ENCODE data around the gene VWA3B. TPM values are rescaled to one million over a fixed set of nuclear protein-coding genes. Genes with fewer than 3 reads are reported as not detected.

The VWA3B gene
- total RNA-seq, 2 experiments from 2014 or later: not detected

DNA sequence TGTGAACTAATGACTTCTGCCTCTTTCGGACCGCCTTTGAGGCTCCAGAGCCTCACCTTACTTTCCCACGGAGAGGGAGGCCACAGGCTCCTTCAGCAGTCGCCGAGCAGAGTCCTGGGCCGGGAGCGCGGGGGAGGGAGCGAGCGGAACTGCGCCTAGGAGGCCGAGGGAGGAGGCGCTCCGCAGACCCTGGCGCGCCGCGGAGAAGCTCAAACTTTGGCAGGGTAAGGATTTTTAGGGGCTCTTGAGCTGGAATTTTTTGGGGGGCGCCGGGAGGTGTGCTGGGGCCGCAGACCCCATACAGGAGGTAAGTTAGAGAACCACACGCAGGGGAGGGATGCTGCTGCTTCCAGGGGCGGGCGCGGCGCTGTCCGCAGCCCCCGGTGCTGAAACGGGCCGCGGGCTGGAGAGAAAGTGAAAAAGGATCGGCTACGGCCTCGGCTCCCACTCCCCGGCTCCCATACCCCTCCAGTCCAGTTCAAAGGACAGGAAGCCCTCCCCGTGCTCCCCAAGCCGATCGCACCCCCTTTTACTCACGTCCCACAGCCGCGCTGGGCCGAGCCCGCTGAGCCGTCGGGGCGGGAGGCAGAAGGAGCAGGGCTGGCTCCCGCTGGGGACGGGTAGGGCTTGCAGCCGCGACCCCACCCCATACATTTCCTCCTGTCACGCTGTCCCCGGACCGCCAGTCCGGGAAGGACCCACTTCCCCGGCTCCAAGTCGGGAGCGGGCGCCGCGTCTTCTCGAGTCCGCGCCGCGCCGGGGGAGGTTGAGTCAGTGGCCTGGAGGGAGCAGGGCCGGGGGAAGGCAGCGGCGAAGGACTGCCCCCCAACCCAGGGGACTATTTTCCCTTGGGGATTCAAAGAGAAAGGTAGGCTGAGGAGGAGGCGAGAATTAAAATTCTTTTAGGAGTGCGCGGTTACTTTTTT lies 259.6 kb downstream of the VWA3B start, which contains the start of gene CNGA3:
CNGA3 (plus strand) TSS at position 146 of the 926 bp plus-strand sequence. CDS start 23,520 bp downstream, outside the sequence.
- no peak within 1 kb of the TSS for H3K27ac Mint-ChIP-seq
- CTCF ChIA-PET: no interaction called here
- H3K27me3 Mint-ChIP-seq (ENCODE audit: low read depth): peaks cover 66% of the 10 kb centered on the region
- POLR2A ChIA-PET: no interaction called here
- no peak within 1 kb of the TSS for H3K4me3 Mint-ChIP-seq
- ATAC-seq (peak; percentile 61), DNase-seq (peak; percentile 47)
- H3K36me3 Mint-ChIP-seq (ENCODE audit: low read depth): peaks cover 6% of the 10 kb centered on the region
- peaks cover 16% of the 10 kb centered on the region for H3K4me1 Mint-ChIP-seq (ENCODE audit: low read depth)
- peaks cover 3% of the 10 kb centered on the region for H3K9me3 Mint-ChIP-seq (ENCODE audit: insufficient read depth)

DNA sequence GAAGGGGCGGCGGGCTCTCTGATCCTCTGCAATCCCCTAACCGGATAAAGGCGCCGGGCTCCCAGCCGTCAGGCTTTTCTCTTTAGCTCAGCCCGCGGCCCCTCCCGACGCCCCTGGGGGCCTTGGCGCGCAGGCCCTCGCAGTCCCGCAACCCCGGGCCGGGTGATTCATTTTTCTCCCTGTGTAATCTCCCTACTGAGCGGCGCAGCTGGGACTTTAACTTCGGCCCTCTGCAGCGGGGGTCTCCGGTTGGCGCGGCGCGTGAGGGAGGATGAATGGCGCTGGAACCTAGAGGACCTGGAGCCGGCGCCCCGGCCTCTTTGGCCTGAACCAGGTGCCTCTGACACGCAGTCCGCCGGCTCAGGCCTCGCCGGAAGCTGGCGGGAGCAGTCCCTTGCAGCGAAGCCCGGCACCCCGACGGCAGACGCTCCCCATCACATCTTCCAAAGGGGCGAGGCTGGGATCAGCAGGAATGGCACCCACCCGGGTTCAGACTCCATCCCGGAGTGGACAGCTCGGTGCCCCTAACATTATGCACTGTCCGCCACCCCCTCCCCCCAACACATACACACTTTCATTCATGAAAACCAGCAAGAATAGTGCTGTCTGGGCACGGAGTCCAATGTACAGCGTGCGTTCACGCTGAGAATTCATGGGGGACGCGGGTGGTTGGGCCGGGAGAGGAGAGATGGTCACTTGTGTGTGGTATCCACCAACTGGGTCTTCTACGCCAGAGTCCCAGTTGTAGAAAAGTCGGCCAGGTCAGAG lies 260.5 kb downstream of the VWA3B start:
- Mint-ChIP-seq H3K4me3 (no peak overlapping the region), H3K36me3 (ENCODE audit: low read depth) (peaks cover 6% of the 10 kb centered on the region), H3K27me3 (ENCODE audit: low read depth) (peaks cover 73% of the 10 kb centered on the region), H3K9me3 (ENCODE audit: insufficient read depth) (peaks cover 3% of the 10 kb centered on the region), H3K27ac (no peak overlapping the region), H3K4me1 (ENCODE audit: low read depth) (peaks cover 16% of the 10 kb centered on the region)
- ATAC-seq: no peak
- ChIA-PET POLR2A (no interaction called here), CTCF (no interaction called here)
- DNase-seq: no peak

DNA sequence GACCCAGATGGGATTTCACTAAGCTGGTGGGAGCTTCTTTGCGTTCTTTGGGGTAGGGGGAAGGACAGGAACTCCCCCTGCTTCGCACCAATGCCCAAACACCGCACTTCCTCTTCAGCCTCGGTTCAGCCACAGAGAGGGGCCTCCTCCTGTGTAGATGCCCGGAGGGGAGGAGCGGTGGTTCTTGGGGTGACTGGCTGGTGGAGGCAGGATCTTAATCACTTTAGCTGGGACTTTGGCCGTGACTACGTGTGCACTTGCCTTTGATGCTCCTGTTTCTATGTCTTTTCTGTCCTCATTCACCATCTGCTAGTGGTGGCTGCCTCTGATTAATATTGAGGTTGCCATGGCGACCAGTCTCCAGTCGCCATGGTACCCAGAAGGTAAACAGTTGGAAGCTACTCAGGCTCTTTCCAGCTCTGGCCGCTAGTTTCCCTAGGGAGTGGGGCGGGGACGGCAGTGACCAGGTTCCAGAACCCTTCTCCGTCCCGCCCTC lies 261.1 kb downstream of the VWA3B start:
- no peak overlapping the region for H3K27ac Mint-ChIP-seq
- H3K4me1 Mint-ChIP-seq (ENCODE audit: low read depth): peaks cover 16% of the 10 kb centered on the region
- DNase-seq (no peak), ATAC-seq (no peak)
- peaks cover 6% of the 10 kb centered on the region for H3K36me3 Mint-ChIP-seq (ENCODE audit: low read depth)
- peaks cover 3% of the 10 kb centered on the region for H3K9me3 Mint-ChIP-seq (ENCODE audit: insufficient read depth)
- CTCF ChIA-PET: no interaction called here
- POLR2A ChIA-PET: no interaction called here
- peak overlapping the region; percentile 11 for H3K4me3 Mint-ChIP-seq
- peaks cover 73% of the 10 kb centered on the region for H3K27me3 Mint-ChIP-seq (ENCODE audit: low read depth)

DNA sequence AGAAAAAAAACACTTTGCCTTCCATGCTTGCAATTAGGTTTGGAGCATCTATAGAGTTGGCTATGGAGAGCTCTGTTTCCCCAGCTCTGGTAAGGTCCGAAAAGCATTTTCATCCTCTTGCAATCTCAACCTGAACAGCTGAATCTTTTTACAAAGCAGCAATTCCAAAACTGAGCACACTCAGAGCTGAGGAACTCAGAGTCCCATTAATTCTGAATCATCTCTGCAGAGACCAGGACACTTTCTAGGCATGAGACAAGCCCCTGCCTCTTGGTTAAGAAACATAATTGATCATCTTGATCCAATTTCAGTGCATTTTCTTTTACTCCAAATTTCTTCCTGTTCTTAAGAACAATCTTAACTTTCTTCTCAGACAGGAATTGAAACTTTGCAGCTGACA lies 263.4 kb downstream of the VWA3B start:
- ChIA-PET CTCF (no interaction called here), POLR2A (no interaction called here)
- Mint-ChIP-seq H3K27ac (no peak overlapping the region), H3K4me3 (no peak overlapping the region), H3K4me1 (ENCODE audit: low read depth) (peaks cover 16% of the 10 kb centered on the region), H3K36me3 (ENCODE audit: low read depth) (peaks cover 6% of the 10 kb centered on the region), H3K27me3 (ENCODE audit: low read depth) (peaks cover 58% of the 10 kb centered on the region), H3K9me3 (ENCODE audit: insufficient read depth) (peaks cover 3% of the 10 kb centered on the region)
- ATAC-seq (no peak), DNase-seq (no peak)

DNA sequence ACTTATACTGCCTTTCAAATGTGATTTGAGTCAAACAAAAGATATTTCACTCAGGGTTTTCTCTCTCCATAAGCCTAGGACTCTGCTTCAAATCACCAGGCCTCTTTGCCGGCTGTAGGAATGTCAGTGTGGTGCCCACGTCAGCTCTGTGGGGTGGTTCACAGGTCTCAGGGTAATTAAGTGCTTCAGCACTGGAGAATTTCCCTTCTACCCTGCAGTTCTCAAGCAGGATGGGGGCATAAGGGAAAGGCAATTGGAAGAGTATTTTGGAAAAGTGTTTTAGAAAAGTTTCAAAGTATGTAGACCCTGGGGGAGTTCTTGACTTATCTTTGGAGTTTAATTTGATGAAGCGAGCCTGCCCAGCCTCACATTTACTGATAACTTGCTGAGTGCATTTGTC lies 268.9 kb downstream of the VWA3B start:
- POLR2A ChIA-PET: no interaction called here
- H3K36me3 Mint-ChIP-seq (ENCODE audit: low read depth): no peaks in the 10 kb centered on the region
- H3K9me3 Mint-ChIP-seq (ENCODE audit: insufficient read depth): no peaks in the 10 kb centered on the region
- no peak overlapping the region for H3K27ac Mint-ChIP-seq
- DNase-seq (no peak), ATAC-seq (no peak)
- H3K4me1 Mint-ChIP-seq (ENCODE audit: low read depth): no peaks in the 10 kb centered on the region
- peaks cover 28% of the 10 kb centered on the region for H3K27me3 Mint-ChIP-seq (ENCODE audit: low read depth)
- CTCF ChIA-PET: no interaction called here
- H3K4me3 Mint-ChIP-seq: no peak overlapping the region

DNA sequence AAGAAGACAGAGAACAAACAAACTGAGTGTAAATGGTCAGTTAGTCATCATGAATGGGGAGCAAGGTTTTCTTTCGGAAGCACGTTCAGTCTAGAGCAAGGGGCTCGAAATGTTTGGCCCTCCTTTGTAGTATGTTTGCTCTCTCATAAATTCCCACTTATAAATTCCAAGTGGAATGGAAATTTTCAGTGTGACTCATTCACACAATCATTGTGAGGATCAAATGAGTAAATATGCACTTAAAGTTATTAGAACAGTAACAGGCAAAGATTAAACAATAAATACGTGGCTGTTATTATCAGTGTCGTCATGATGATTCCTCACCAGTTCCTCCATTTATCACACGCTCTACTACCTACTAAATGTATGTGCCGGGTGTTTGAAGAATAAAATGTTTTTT lies 269.8 kb downstream of the VWA3B start:
- Mint-ChIP-seq H3K4me1 (ENCODE audit: low read depth) (no peaks in the 10 kb centered on the region), H3K36me3 (ENCODE audit: low read depth) (no peaks in the 10 kb centered on the region), H3K27ac (no peak overlapping the region), H3K27me3 (ENCODE audit: low read depth) (peaks cover 23% of the 10 kb centered on the region), H3K4me3 (no peak overlapping the region), H3K9me3 (ENCODE audit: insufficient read depth) (no peaks in the 10 kb centered on the region)
- no peak for DNase-seq
- no peak for ATAC-seq
- POLR2A ChIA-PET: no interaction called here
- CTCF ChIA-PET: no interaction called here

DNA sequence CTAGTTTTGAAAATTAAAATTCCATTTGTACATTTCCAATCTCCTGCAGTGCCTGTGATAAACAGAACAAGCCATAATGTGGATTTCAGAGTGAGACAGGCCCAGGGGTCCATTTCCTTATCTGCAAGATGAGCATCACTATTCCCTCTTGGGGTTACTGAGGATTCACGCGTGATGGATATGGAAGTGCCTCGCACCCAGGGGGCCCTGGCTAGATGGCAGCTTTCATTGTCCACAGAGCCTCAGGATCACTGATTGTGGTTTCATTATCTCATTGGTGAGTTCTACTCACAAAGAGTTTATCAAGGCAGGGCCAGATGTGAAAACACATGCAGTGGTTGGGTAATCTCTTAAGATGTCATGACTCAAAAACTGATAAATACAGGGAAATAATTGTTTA lies 270.9 kb downstream of the VWA3B start:
- H3K27ac Mint-ChIP-seq: no peak overlapping the region
- H3K27me3 Mint-ChIP-seq (ENCODE audit: low read depth): peaks cover 14% of the 10 kb centered on the region
- CTCF ChIA-PET: no interaction called here
- POLR2A ChIA-PET: no interaction called here
- H3K4me1 Mint-ChIP-seq (ENCODE audit: low read depth): no peaks in the 10 kb centered on the region
- ATAC-seq (no peak), DNase-seq (no peak)
- no peaks in the 10 kb centered on the region for H3K36me3 Mint-ChIP-seq (ENCODE audit: low read depth)
- no peak overlapping the region for H3K4me3 Mint-ChIP-seq
- H3K9me3 Mint-ChIP-seq (ENCODE audit: insufficient read depth): no peaks in the 10 kb centered on the region

DNA sequence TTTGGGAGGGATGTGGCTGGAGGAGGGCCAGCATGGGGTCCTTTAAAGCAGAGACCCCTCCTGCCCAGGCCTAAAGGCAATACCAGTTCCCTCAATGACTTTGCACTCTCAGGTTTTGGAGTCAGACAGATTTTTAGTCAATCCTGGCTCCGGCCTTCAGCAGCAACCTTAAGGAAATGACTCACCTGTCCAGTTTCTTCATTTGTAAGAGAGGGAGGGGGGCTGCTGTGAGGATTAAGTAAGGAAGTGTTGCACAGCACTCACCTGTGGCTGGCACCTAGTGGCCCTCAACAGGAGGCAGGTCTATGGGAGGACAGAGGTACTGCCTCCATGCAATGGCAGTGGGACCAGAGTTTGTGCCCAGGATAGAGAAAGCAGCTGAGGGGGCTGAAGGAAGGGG lies 273.0 kb downstream of the VWA3B start:
- no peaks in the 10 kb centered on the region for H3K9me3 Mint-ChIP-seq (ENCODE audit: insufficient read depth)
- H3K27ac Mint-ChIP-seq: no peak overlapping the region
- CTCF ChIA-PET: no interaction called here
- H3K27me3 Mint-ChIP-seq (ENCODE audit: low read depth): peaks cover 18% of the 10 kb centered on the region
- POLR2A ChIA-PET: no interaction called here
- no peak for ATAC-seq
- DNase-seq: no peak
- H3K4me1 Mint-ChIP-seq (ENCODE audit: low read depth): no peaks in the 10 kb centered on the region
- H3K4me3 Mint-ChIP-seq: no peak overlapping the region
- H3K36me3 Mint-ChIP-seq (ENCODE audit: low read depth): no peaks in the 10 kb centered on the region

Other genes with a start within 250 kb of the VWA3B start
- gene TMEM131, start 91.2 kb upstream of the VWA3B start, total RNA-seq: 10 to 100 TPM; 35.9 to 40.7 TPM